GM23338 (cell line): ENCODE measurements around the gene MSRB1. TPM values are rescaled to one million over a fixed set of nuclear protein-coding genes. Genes with fewer than 3 reads are reported as not detected.

Experiments
- ATAC-seq: fragments of 200-7000 bp; cut with Tn5 transposase; 3 replicates; pipeline ENCODE4 v1.9.1; 2020
- DNase-seq: peaks from one replicate; pipeline ENCODE4 v3.0.0-alpha.2; 2015; ENCODE audit warnings: low spot score
- H2AFZ ChIP-seq: fragments of 200-600 bp; sonication (generic); 2 replicates; pipeline ENCODE4 v1.8.0; 2016; ENCODE audit warnings: antibody characterized with exemption, mild to moderate bottlenecking, moderate library complexity
- H3F3A ChIP-seq: fragments of 200-600 bp; sonication (generic); replicated peaks from 2 replicates; pipeline ENCODE4 v1.8.0; 2017; ENCODE audit warnings: antibody characterized with exemption, mixed run types, low read depth
- H3K27ac ChIP-seq: fragments of 200-600 bp; sonication (generic); 2 replicates; pipeline ENCODE4 v1.6.1; 2016; ENCODE audit warnings: low read depth
- H3K27me3 ChIP-seq: fragments of 200-600 bp; sonication (generic); 2 replicates; pipeline ENCODE4 v1.8.0; 2016; ENCODE audit warnings: mild to moderate bottlenecking, mixed run types, moderate library complexity; ENCODE audit not compliant: insufficient read depth
- H3K36me3 ChIP-seq: fragments of 200-600 bp; sonication (generic); 2 replicates; pipeline ENCODE4 v1.8.0; 2016; ENCODE audit warnings: mild to moderate bottlenecking; ENCODE audit not compliant: insufficient read depth
- H3K4me1 ChIP-seq: fragments of 200-600 bp; sonication (generic); 2 replicates; pipeline ENCODE4 v1.8.0; 2016; ENCODE audit warnings: mild to moderate bottlenecking, moderate library complexity; ENCODE audit not compliant: insufficient read depth
- H3K4me2 ChIP-seq: fragments of 200-600 bp; sonication (generic); 2 replicates; pipeline ENCODE4 v1.7.1; 2017; ENCODE audit warnings: mixed run types
- H3K4me3 ChIP-seq: fragments of 200-600 bp; sonication (generic); 2 replicates; pipeline ENCODE4 v1.6.1; 2016; ENCODE audit warnings: mixed run types
- H3K79me2 ChIP-seq: fragments of 200-600 bp; sonication (generic); replicated peaks from 2 replicates; pipeline ENCODE4 v1.8.0; 2017; ENCODE audit warnings: mild to moderate bottlenecking; ENCODE audit not compliant: insufficient read depth
- H3K9me2 ChIP-seq: fragments of 200-600 bp; sonication (generic); 2 replicates; pipeline ENCODE4 v1.8.0; 2017; ENCODE audit not compliant: insufficient read depth
- H4K20me1 ChIP-seq: fragments of 200-600 bp; sonication (generic); replicated peaks from 2 replicates; pipeline ENCODE4 v1.8.0; 2017; ENCODE audit warnings: mild to moderate bottlenecking; ENCODE audit not compliant: insufficient read depth
- H3K27ac Mint-ChIP-seq: 2 replicates; pipeline ENCODE4 v1.8.0; 2020; ENCODE audit warnings: inconsistent platforms, mild to moderate bottlenecking, moderate library complexity, mixed read lengths
- H3K27me3 Mint-ChIP-seq: 3 replicates; pipeline ENCODE4 v1.8.0; 2022; ENCODE audit warnings: low read depth, mild to moderate bottlenecking, moderate library complexity, mixed read lengths, inconsistent platforms; ENCODE audit not compliant: insufficient read depth, poor library complexity
- H3K36me3 Mint-ChIP-seq: 3 replicates; pipeline ENCODE4 v1.8.0; 2021; ENCODE audit warnings: low read depth, mild to moderate bottlenecking, inconsistent platforms, moderate library complexity, mixed read lengths
- H3K4me1 Mint-ChIP-seq: 3 replicates; pipeline ENCODE4 v1.8.0; 2020; ENCODE audit warnings: mild to moderate bottlenecking, inconsistent platforms, mixed read lengths
- H3K4me3 Mint-ChIP-seq: 3 replicates; pipeline ENCODE4 v1.8.0; 2021; ENCODE audit warnings: moderate library complexity, mild to moderate bottlenecking, inconsistent platforms, mixed read lengths
- H3K9me3 Mint-ChIP-seq: 3 replicates; pipeline ENCODE4 v1.8.0; 2020; ENCODE audit warnings: moderate library complexity, mild to moderate bottlenecking, inconsistent platforms, mixed read lengths
- CREB1 ChIP-seq: fragments of 250-450 bp; sonication (Bioruptor Pico); IDR thresholded peaks from 2 replicates; pipeline ENCODE4 v1.5.0; 2020; ENCODE audit warnings: low read depth, mild to moderate bottlenecking, moderate library complexity
- CTCF ChIP-seq, 2 experiments: fragments of 200-600 bp in 1 of 2; sonication (generic) in 1 of 2; conservative IDR thresholded peaks; 2 replicates each; pipeline versions ENCODE4 v1.5.1 to v1.6.1; 2016 to 2017; ENCODE audit warnings: antibody characterized with exemption in 2 of 2, low read depth in 2 of 2, mild to moderate bottlenecking in 2 of 2, moderate library complexity in 1 of 2
- ETS1 ChIP-seq: IDR thresholded peaks from 2 replicates; pipeline ENCODE4 v1.6.1; 2016; ENCODE audit warnings: antibody characterized with exemption
- EZH2 ChIP-seq: fragments of 200-600 bp; sonication (generic); IDR thresholded peaks from one replicate; pipeline ENCODE4 v1.8.0; 2017; ENCODE audit warnings: antibody characterized with exemption, mild to moderate bottlenecking, low read depth; ENCODE audit not compliant: unreplicated experiment
- EZH2phosphoT487 ChIP-seq: fragments of 200-600 bp; sonication (generic); IDR thresholded peaks from one replicate; pipeline ENCODE4 v1.8.1; 2018; ENCODE audit warnings: antibody characterized with exemption; ENCODE audit not compliant: unreplicated experiment
- JUNB ChIP-seq: IDR thresholded peaks from one replicate; pipeline ENCODE4 v1.6.1; 2016; ENCODE audit warnings: antibody characterized with exemption; ENCODE audit not compliant: unreplicated experiment
- NANOG ChIP-seq: IDR thresholded peaks from 2 replicates; pipeline ENCODE4 v1.6.1; 2016; ENCODE audit warnings: antibody characterized with exemption, borderline replicate concordance
- POLR2AphosphoS5 ChIP-seq: IDR thresholded peaks from 2 replicates; pipeline ENCODE4 v1.6.1; 2016; ENCODE audit warnings: antibody characterized with exemption, low read depth
- STAT1 ChIP-seq: IDR thresholded peaks from one replicate; pipeline ENCODE4 v1.6.1; 2016; ENCODE audit warnings: antibody characterized with exemption; ENCODE audit not compliant: unreplicated experiment
- ZNF114 ChIP-seq: fragments of 250-450 bp; sonication (Bioruptor Pico); IDR thresholded peaks from 2 replicates; pipeline ENCODE4 v1.5.0; 2020; ENCODE audit warnings: mild to moderate bottlenecking, moderate library complexity
- ZNF331 ChIP-seq: fragments of 250-450 bp; sonication (Bioruptor Pico); IDR thresholded peaks from 2 replicates; pipeline ENCODE4 v1.5.0; 2020; ENCODE audit warnings: low read depth, mild to moderate bottlenecking, moderate library complexity
- polyA plus RNA-seq: library from polyadenylated mRNA; unstranded; fragments of >200 nt; fragmentation: Nextera tagmentation; extraction: Ambion mirVana; gene quantifications from 2 replicates; pipeline ENCODE4 v1.2.1, GENCODE V29; 2016
- total RNA-seq: library from RNA; depleted of rRNA; stranded (reverse); fragments of >200 nt; shearing (Covaris generic); gene quantifications from 2 replicates; pipeline ENCODE4 v1.2.3, GENCODE V29; 2014
- TF ChIP-seq, protein P1 (sequence below): fragments of 250-450 bp; sonication (Bioruptor Pico); IDR thresholded peaks from 2 replicates; pipeline ENCODE4 v1.5.0; 2020; ENCODE audit warnings: mild to moderate bottlenecking, moderate library complexity
- TF ChIP-seq, protein P2 (sequence below): IDR thresholded peaks from one replicate; pipeline ENCODE4 v1.6.1; 2018; ENCODE audit warnings: antibody characterized with exemption; ENCODE audit not compliant: unreplicated experiment

MSRB1 gene
- total and polyA plus RNA-seq, 2 experiments from 2014 or later = 30.4 to 31.3 TPM

GRCh38 chr16:1903845-1904840, 38.9 kb downstream of the MSRB1 start:
- Histone ChIP-seq H4K20me1 (no peaks in the 10 kb centered on the region), H3K27ac (no peak overlapping the region), H3K36me3 (no peaks in the 10 kb centered on the region), H3K4me3 (no peak overlapping the region), H3K9me2 (no peaks in the 10 kb centered on the region), H3K27me3 (no peaks in the 10 kb centered on the region), H3K79me2 (no peaks in the 10 kb centered on the region), H2AFZ (no peak overlapping the region), H3K4me2 (no peak overlapping the region), H3F3A (no peaks in the 10 kb centered on the region), H3K4me1 (peaks cover 3% of the 10 kb centered on the region; the same call in 1 of the 2 replicates)
- DNase-seq (no peak), ATAC-seq (no peak)
- no peak for TF ChIP-seq POLR2AphosphoS5
- no peak for TF ChIP-seq CTCF (conservative IDR thresholded peaks at IDR 0.05; ENCODE audit: low read depth in 2 of 2)
- TF ChIP-seq, protein P1, sequence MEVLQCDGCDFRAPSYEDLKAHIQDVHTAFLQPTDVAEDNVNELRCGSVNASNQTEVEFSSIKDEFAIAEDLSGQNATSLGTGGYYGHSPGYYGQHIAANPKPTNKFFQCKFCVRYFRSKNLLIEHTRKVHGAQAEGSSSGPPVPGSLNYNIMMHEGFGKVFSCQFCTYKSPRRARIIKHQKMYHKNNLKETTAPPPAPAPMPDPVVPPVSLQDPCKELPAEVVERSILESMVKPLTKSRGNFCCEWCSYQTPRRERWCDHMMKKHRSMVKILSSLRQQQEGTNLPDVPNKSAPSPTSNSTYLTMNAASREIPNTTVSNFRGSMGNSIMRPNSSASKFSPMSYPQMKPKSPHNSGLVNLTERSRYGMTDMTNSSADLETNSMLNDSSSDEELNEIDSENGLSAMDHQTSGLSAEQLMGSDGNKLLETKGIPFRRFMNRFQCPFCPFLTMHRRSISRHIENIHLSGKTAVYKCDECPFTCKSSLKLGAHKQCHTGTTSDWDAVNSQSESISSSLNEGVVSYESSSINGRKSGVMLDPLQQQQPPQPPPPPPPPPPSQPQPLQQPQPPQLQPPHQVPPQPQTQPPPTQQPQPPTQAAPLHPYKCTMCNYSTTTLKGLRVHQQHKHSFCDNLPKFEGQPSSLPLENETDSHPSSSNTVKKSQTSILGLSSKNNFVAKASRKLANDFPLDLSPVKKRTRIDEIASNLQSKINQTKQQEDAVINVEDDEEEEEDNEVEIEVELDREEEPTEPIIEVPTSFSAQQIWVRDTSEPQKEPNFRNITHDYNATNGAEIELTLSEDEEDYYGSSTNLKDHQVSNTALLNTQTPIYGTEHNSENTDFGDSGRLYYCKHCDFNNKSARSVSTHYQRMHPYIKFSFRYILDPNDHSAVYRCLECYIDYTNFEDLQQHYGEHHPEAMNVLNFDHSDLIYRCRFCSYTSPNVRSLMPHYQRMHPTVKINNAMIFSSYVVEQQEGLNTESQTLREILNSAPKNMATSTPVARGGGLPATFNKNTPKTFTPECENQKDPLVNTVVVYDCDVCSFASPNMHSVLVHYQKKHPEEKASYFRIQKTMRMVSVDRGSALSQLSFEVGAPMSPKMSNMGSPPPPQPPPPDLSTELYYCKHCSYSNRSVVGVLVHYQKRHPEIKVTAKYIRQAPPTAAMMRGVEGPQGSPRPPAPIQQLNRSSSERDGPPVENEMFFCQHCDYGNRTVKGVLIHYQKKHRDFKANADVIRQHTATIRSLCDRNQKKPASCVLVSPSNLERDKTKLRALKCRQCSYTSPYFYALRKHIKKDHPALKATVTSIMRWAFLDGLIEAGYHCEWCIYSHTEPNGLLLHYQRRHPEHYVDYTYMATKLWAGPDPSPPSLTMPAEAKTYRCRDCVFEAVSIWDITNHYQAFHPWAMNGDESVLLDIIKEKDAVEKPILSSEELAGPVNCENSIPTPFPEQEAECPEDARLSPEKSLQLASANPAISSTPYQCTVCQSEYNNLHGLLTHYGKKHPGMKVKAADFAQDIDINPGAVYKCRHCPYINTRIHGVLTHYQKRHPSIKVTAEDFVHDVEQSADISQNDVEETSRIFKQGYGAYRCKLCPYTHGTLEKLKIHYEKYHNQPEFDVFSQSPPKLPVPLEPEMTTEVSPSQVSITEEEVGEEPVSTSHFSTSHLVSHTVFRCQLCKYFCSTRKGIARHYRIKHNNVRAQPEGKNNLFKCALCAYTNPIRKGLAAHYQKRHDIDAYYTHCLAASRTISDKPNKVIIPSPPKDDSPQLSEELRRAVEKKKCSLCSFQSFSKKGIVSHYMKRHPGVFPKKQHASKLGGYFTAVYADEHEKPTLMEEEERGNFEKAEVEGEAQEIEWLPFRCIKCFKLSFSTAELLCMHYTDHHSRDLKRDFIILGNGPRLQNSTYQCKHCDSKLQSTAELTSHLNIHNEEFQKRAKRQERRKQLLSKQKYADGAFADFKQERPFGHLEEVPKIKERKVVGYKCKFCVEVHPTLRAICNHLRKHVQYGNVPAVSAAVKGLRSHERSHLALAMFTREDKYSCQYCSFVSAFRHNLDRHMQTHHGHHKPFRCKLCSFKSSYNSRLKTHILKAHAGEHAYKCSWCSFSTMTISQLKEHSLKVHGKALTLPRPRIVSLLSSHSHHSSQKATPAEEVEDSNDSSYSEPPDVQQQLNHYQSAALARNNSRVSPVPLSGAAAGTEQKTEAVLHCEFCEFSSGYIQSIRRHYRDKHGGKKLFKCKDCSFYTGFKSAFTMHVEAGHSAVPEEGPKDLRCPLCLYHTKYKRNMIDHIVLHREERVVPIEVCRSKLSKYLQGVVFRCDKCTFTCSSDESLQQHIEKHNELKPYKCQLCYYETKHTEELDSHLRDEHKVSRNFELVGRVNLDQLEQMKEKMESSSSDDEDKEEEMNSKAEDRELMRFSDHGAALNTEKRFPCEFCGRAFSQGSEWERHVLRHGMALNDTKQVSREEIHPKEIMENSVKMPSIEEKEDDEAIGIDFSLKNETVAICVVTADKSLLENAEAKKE (CRISPR knock-in tag) = no peak
- no peak for TF ChIP-seq CREB1 (CRISPR knock-in tag)
- TF ChIP-seq ZNF331 (CRISPR knock-in tag) = no peak
- no peak for TF ChIP-seq EZH2
- TF ChIP-seq NANOG = no peak
- TF ChIP-seq, protein P2, sequence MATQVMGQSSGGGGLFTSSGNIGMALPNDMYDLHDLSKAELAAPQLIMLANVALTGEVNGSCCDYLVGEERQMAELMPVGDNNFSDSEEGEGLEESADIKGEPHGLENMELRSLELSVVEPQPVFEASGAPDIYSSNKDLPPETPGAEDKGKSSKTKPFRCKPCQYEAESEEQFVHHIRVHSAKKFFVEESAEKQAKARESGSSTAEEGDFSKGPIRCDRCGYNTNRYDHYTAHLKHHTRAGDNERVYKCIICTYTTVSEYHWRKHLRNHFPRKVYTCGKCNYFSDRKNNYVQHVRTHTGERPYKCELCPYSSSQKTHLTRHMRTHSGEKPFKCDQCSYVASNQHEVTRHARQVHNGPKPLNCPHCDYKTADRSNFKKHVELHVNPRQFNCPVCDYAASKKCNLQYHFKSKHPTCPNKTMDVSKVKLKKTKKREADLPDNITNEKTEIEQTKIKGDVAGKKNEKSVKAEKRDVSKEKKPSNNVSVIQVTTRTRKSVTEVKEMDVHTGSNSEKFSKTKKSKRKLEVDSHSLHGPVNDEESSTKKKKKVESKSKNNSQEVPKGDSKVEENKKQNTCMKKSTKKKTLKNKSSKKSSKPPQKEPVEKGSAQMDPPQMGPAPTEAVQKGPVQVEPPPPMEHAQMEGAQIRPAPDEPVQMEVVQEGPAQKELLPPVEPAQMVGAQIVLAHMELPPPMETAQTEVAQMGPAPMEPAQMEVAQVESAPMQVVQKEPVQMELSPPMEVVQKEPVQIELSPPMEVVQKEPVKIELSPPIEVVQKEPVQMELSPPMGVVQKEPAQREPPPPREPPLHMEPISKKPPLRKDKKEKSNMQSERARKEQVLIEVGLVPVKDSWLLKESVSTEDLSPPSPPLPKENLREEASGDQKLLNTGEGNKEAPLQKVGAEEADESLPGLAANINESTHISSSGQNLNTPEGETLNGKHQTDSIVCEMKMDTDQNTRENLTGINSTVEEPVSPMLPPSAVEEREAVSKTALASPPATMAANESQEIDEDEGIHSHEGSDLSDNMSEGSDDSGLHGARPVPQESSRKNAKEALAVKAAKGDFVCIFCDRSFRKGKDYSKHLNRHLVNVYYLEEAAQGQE = no peak
- TF ChIP-seq ZNF114 (CRISPR knock-in tag) = no peak
- no peak for TF ChIP-seq ETS1
- no peak for TF ChIP-seq STAT1
- no peak for TF ChIP-seq EZH2phosphoT487
- no peak for TF ChIP-seq JUNB
- Mint-ChIP-seq H3K36me3 (no peaks in the 10 kb centered on the region), H3K4me3 (no peak overlapping the region), H3K4me1 (peaks cover 12% of the 10 kb centered on the region; the same call in 1 of the 3 replicates), H3K27ac (no peak overlapping the region), H3K27me3 (peaks cover 16% of the 10 kb centered on the region), H3K9me3 (no peaks in the 10 kb centered on the region)
